Endothelial cell (in vitro differentiated cells): ENCODE results near the gene TRIO. TPM values are rescaled to one million over a fixed set of nuclear protein-coding genes. Genes with fewer than 3 reads are reported as not detected.

ENCODE experiments used
- DNase-seq: peaks from one replicate; pipeline ENCODE4 v3.0.0; 2021; ENCODE audit warnings: low spot score
- H3K27ac Mint-ChIP-seq: one replicate; pipeline ENCODE4 v1.8.0; 2021; ENCODE audit warnings: mixed read lengths, inconsistent platforms; ENCODE audit not compliant: unreplicated experiment
- H3K27me3 Mint-ChIP-seq: one replicate; pipeline ENCODE4 v1.8.0; 2021; ENCODE audit warnings: mild to moderate bottlenecking, moderate library complexity, mixed read lengths, inconsistent platforms; ENCODE audit not compliant: unreplicated experiment
- H3K36me3 Mint-ChIP-seq: one replicate; pipeline ENCODE4 v1.8.0; 2021; ENCODE audit warnings: mild to moderate bottlenecking, low read depth, mixed read lengths, inconsistent platforms; ENCODE audit not compliant: unreplicated experiment
- H3K4me1 Mint-ChIP-seq: one replicate; pipeline ENCODE4 v1.8.0; 2021; ENCODE audit warnings: mild to moderate bottlenecking, mixed read lengths, inconsistent platforms; ENCODE audit not compliant: unreplicated experiment
- H3K4me3 Mint-ChIP-seq: one replicate; pipeline ENCODE4 v1.8.0; 2021; ENCODE audit warnings: mild to moderate bottlenecking, mixed read lengths, inconsistent platforms; ENCODE audit not compliant: unreplicated experiment
- H3K9me3 Mint-ChIP-seq: one replicate; pipeline ENCODE4 v1.8.0; 2021; ENCODE audit warnings: mixed read lengths, inconsistent platforms; ENCODE audit not compliant: unreplicated experiment
- CTCF ChIP-seq: fragments of 200-600 bp; sonication (generic); IDR thresholded peaks from one replicate; pipeline ENCODE4 v1.5.0; 2021; ENCODE audit warnings: antibody characterized with exemption; ENCODE audit not compliant: unreplicated experiment
- total RNA-seq: library from RNA; stranded (reverse); fragmentation: NEBNext Ultra II Directional; extraction: Animal tissue kit (Norgen Biotek cat#: 25700); gene quantifications from one replicate; pipeline ENCODE4 v1.2.1, GENCODE V29; 2021; ENCODE audit not compliant: unreplicated experiment

Gene TRIO
- total RNA-seq, 1 donor from 2014 or later, result 229 TPM

GRCh38 chr5:14339468-14339867, 196.3 kb downstream of the TRIO start:
- Mint-ChIP-seq H3K9me3 (no peaks in the 10 kb centered on the region), H3K4me3 (no peak overlapping the region), H3K36me3 (peaks cover 40% of the 10 kb centered on the region), H3K4me1 (peaks cover 40% of the 10 kb centered on the region), H3K27me3 (peaks cover 11% of the 10 kb centered on the region), H3K27ac (no peak overlapping the region)
- no peak for DNase-seq
- TF ChIP-seq CTCF, result no peak

- Mint-ChIP-seq H3K27ac (no peak overlapping the region), H3K9me3 (no peaks in the 10 kb centered on the region), H3K36me3 (peaks cover 33% of the 10 kb centered on the region), H3K27me3 (peaks cover 4% of the 10 kb centered on the region), H3K4me3 (no peak overlapping the region), H3K4me1 (peaks cover 26% of the 10 kb centered on the region)
- no peak for TF ChIP-seq CTCF
- DNase-seq, result no peak
Measured at GRCh38 chr5:14341571-14342230, 198.6 kb downstream of the TRIO start.

- H3K27ac Mint-ChIP-seq, result peak overlapping the region; percentile 39
- no peaks in the 10 kb centered on the region for H3K9me3 Mint-ChIP-seq
- peaks cover 26% of the 10 kb centered on the region for H3K4me1 Mint-ChIP-seq
- H3K36me3 Mint-ChIP-seq, result peaks cover 28% of the 10 kb centered on the region
- peaks cover 4% of the 10 kb centered on the region for H3K27me3 Mint-ChIP-seq
- TF ChIP-seq CTCF, result no peak
- H3K4me3 Mint-ChIP-seq, result no peak overlapping the region
- DNase-seq, result no peak
Measured at GRCh38 chr5:14342306-14342705, 199.2 kb downstream of the TRIO start.

GRCh38 chr5:14343376-14343775, 200.2 kb downstream of the TRIO start:
- Mint-ChIP-seq H3K4me3 (no peak overlapping the region), H3K27me3 (peaks cover 2% of the 10 kb centered on the region), H3K9me3 (no peaks in the 10 kb centered on the region), H3K27ac (no peak overlapping the region), H3K4me1 (peaks cover 26% of the 10 kb centered on the region), H3K36me3 (peaks cover 29% of the 10 kb centered on the region)
- no peak for TF ChIP-seq CTCF
- no peak for DNase-seq

- H3K27me3 Mint-ChIP-seq, result peaks cover 12% of the 10 kb centered on the region
- TF ChIP-seq CTCF, result no peak
- H3K36me3 Mint-ChIP-seq, result peaks cover 35% of the 10 kb centered on the region
- H3K4me1 Mint-ChIP-seq, result peaks cover 14% of the 10 kb centered on the region
- H3K4me3 Mint-ChIP-seq, result no peak overlapping the region
- no peak for DNase-seq
- H3K9me3 Mint-ChIP-seq, result no peaks in the 10 kb centered on the region
- H3K27ac Mint-ChIP-seq, result no peak overlapping the region
Measured at GRCh38 chr5:14347522-14347921, 204.4 kb downstream of the TRIO start.
